HG03196 (cell line): ENCODE results near the gene RCOR1.
A peak's percentile ranks its signal among the peaks of the same experiment; 100 is the strongest.
"Not testable (repeated sequence)": the region's sequence is repeated elsewhere in the genome, so short reads cannot be mapped to it uniquely, and the experiment has no call there.

Experiments used
- ATAC-seq: cut with Tn5 transposase; IDR thresholded peaks from one replicate; pipeline ENCODE4 v1.9.1; 2021; ENCODE audit not compliant: unreplicated experiment

RCOR1 gene

DNA sequence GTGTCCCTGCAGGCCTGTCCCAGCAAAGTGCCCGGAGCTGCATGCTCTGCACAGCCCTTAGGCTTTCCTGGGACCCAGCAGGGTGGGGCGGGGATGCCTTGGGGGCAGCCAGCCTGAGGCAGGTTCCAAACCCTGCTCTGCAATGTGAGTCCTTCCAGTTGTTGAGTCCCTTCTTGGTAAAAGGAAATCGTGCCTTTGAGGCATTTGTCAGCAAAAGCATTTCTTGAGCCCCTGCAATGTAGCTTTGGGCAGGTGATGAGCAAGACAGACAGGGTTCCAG is 146.7 kb downstream of the RCOR1 start:
- ATAC-seq, result no peak

DNA sequence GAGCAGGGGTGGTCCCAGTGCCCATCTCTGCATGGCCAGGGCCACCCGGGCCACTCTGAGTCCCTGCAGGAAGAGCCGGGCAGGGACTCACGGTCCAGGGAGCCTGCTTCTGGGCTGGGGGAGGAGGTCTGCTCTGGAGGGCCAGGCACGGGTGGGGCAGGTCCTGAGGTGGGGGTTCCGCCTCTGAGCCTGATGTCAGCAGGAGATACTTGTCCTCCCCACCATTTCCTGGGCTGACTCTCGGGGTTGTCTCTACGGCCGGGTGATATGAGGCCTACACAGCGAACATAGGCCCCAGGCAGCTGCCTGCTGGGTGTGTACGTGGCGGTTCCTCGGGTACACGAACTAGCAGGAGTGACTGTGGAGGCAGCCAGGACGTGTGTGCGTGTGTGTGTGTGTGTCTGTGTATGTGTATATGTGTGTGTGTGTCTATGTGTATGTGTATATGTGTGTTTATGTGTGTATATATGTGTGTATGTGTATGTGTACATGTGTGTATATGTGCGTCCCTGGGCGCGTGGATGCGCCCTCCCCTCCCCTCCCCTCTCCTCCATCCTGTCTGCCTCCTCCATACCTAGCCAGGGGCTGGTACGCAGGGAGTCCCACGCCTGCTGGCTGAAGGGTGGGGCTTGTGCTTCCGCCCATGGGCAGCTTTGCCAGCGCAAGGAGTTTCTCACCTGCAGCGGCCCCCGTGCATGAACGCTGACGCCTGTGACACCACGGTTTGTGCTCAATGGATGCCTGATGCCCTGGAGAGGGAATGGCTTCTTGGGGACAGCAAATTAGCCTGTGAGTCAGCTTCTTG is 154.4 kb downstream of the RCOR1 start:
- no peak for ATAC-seq

- no peak for ATAC-seq
These were observed 156.4 kb downstream of the RCOR1 start for GRCh38 chr14:102748806-102749205.

- ATAC-seq, result no peak
These were observed 157.2 kb downstream of the RCOR1 start for GRCh38 chr14:102749393-102750305.

DNA sequence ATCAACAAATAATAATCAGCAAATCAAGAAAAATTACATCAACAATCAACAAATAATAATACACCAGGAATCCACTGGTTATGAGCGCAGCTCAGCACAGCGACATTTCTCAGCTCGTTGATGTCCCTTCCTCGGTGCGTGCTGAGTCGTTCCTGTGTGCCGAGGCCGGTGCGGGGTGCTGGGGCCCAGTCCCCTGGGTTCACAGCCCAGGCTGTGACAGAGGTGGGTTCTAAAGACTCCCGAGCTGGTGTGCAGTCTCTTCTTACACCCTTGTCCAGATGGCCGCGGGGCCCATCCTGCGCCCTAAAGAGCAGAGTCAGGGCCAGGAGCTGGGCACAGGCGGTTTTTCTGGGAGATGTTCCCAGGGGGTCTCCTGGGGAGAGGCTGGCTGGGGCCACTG is 157.9 kb downstream of the RCOR1 start:
- no peak for ATAC-seq

GRCh38 chr14:102751088-102751487 is 158.6 kb downstream of the RCOR1 start:
- ATAC-seq, result no peak

GRCh38 chr14:102752239-102752847 is 159.9 kb downstream of the RCOR1 start:
- no peak for ATAC-seq

GRCh38 chr14:102754370-102755262 is 162.2 kb downstream of the RCOR1 start:
- no peak for ATAC-seq

DNA sequence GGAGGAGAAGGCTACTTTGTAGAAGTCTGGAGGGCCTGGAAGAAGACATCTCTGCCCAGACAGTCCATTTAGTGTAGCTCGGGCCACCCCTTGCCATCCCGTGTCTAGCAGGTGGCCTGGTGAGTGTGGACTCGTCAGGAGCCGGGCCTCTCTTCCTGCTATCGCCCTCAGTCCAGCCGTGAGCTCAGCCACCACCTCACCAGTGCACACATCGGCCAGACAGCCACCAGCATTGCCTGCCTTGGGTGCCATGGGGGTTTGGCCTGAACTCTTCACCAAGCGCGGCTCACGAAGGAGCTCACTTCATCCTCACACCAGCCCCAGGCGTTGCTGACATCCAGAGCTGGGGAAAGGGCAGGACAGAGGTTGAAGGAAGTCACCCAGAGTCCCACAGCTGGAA is 165.2 kb downstream of the RCOR1 start:
- no peak for ATAC-seq

DNA sequence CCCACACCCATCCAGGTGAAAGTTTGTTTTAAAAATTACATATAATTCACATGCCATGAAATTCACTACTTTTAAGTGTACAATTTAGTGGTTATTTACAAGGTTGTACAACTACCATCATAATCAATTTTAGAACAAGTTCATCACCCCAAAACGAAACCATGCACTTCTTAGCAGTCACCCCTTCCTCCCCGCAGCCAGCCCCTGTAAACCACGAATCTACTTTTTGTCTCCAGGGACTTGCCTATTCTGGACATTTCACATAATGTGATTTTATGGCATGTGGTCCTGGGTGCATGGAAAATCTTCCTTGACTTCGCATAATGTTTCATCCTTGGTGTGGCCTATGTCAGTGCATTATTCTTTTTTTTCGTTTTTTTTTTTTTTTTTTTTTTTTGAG is 165.6 kb downstream of the RCOR1 start:
- no peak for ATAC-seq

GRCh38 chr14:102759456-102760187 is 167.2 kb downstream of the RCOR1 start:
- ATAC-seq, result no peak

- ATAC-seq, result no peak
These were observed 168.2 kb downstream of the RCOR1 start for GRCh38 chr14:102760496-102761193.

GRCh38 chr14:102761206-102761605 is 168.8 kb downstream of the RCOR1 start:
- no peak for ATAC-seq

DNA sequence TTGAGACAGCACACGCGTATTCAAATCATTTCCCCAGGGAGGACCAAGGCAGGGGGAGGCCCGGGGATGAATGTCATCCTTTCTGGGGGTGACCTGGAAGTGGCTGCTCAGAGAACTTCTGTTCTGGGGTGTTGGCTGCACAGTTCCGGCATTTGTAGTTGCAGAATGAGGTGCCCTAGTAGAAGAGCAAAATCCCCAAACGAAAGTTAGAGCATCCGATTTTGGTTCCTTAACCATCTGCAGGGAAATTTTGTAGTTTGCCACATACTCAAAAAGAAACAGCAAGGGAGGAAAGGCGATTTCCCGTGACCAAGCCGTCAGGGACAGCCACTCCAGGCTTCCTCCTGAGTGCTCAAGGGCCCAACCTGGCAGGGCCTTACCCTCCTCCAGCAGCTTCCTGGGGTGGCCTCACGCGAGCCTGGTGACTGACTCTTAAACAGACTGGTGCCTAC is 171.8 kb downstream of the RCOR1 start:
- ATAC-seq, result peak; percentile 63

DNA sequence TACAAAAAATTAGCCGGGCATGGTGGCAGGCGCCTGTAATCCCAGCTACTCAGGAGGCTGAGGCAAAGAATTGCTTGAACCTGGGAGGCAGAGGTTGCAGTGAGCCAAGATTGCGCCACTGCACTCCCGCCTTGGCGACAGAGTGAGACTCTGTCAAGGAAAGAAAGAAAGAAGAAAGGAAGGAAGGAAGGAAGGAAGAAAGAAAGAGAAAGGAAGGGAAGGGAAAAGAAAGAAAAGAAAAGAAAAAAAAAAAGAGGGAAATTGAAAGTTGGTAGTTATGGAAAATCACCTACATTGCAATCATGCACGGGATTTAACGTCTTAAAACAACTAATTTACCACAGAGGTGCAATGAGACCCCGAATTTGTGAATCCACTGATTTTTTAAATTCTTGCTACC is 173.3 kb downstream of the RCOR1 start:
- ATAC-seq, result not testable (repeated sequence)

GRCh38 chr14:102768223-102769048 is 176.0 kb downstream of the RCOR1 start:
- ATAC-seq, result no peak

GRCh38 chr14:102769049-102769327 is 176.5 kb downstream of the RCOR1 start:
- no peak for ATAC-seq

GRCh38 chr14:102770147-102771123 is 178.0 kb downstream of the RCOR1 start:
- ATAC-seq, result no peak
